IMR-90 (cell line): ENCODE data around the gene BMX.

Source experiments
- FOS ChIP-seq: fragments of 150-350 bp; IDR thresholded peaks from 2 replicates; pipeline ENCODE4 v1.6.1; 2016; ENCODE audit warnings: low read depth, low read length
- MAZ ChIP-seq: IDR thresholded peaks from 2 replicates; pipeline ENCODE4 v1.6.1; 2012; ENCODE audit warnings: low read depth, mild to moderate bottlenecking, low read length, improper control_type of control experiment, moderate library complexity, borderline replicate concordance
- POLR2A ChIP-seq: IDR thresholded peaks from 2 replicates; pipeline ENCODE4 v1.6.1; 2012; ENCODE audit warnings: mild to moderate bottlenecking, low read depth, low read length
- RAD21 ChIP-seq: IDR thresholded peaks from 2 replicates; pipeline ENCODE4 v1.6.1; 2012; ENCODE audit warnings: low read length, improper control_type of control experiment
- SMC3 ChIP-seq: fragments of 150-350 bp; IDR thresholded peaks from 2 replicates; pipeline ENCODE4 v1.6.1; 2016; ENCODE audit warnings: low read depth, mild to moderate bottlenecking, antibody characterized with exemption, low read length, moderate library complexity
- TF ChIP-seq, protein P1 (sequence below): conservative IDR thresholded peaks from 2 replicates; pipeline ENCODE4 v1.5.1; 2012; ENCODE audit warnings: mild to moderate bottlenecking, low read depth, low read length, improper control_type of control experiment

DNA sequence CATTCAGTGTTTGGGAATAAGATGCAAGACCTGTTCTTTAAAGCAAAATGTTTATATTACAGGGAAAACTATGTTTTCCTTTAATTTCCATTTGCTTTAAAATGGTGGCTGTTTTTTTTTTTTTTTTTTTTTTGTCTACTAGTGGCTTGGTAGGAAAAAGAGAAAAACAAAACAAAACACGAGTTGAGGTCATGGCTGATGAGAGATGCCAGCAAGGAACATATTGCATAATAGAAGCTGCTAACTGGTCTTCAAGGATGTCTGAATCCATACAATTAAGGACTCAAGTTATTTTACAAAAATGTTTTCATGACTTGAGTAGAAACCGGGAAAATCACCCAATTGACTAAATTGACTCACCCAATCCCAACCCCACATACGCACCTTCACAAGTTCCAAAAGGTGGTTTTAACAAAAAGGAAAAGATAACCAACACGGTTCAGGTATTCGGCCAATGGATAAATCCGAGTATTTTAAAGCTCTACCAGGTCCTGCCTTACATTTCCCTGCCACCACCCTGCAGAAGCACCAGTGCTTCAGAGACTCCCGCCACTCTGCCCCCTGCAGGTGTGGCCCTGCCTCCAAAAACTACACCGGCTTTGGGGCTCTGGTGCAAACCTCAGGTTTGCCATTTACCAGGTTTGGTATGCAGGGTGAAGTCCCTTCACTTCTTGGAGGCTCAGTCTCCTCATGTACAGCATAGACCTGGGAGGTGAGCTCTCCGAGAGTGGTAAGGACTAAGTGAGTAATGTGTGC lies 34.5 kb upstream of the BMX start:
- TF ChIP-seq, protein P1, sequence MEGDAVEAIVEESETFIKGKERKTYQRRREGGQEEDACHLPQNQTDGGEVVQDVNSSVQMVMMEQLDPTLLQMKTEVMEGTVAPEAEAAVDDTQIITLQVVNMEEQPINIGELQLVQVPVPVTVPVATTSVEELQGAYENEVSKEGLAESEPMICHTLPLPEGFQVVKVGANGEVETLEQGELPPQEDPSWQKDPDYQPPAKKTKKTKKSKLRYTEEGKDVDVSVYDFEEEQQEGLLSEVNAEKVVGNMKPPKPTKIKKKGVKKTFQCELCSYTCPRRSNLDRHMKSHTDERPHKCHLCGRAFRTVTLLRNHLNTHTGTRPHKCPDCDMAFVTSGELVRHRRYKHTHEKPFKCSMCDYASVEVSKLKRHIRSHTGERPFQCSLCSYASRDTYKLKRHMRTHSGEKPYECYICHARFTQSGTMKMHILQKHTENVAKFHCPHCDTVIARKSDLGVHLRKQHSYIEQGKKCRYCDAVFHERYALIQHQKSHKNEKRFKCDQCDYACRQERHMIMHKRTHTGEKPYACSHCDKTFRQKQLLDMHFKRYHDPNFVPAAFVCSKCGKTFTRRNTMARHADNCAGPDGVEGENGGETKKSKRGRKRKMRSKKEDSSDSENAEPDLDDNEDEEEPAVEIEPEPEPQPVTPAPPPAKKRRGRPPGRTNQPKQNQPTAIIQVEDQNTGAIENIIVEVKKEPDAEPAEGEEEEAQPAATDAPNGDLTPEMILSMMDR, result no peak
- TF ChIP-seq RAD21 (no peak), FOS (no peak), POLR2A (no peak), MAZ (no peak), SMC3 (no peak)
